ENCODE data around the gene GGA2.

- TF ChIP-seq POLR2A (IDR thresholded peaks at IDR 0.05) (no peak), CTCF (IDR thresholded peaks at IDR 0.05) (no peak), EP300 (IDR thresholded peaks at IDR 0.05) (no peak), POLR2AphosphoS5 (IDR thresholded peaks at IDR 0.05) (no peak)
Measured at GRCh38 chr16:23476289-23476688, 34.0 kb downstream of the GGA2 start.

Measured in gastroesophageal sphincter (tissue), 3 donors.